ENCODE data around the gene GNGT2. TPM values are rescaled to one million over a fixed set of nuclear protein-coding genes. Genes with fewer than 3 reads are reported as not detected.

Gene GNGT2
- total and polyA plus RNA-seq, 4 donors = 0.23 to 2.2 (median 1.1) TPM

DNA sequence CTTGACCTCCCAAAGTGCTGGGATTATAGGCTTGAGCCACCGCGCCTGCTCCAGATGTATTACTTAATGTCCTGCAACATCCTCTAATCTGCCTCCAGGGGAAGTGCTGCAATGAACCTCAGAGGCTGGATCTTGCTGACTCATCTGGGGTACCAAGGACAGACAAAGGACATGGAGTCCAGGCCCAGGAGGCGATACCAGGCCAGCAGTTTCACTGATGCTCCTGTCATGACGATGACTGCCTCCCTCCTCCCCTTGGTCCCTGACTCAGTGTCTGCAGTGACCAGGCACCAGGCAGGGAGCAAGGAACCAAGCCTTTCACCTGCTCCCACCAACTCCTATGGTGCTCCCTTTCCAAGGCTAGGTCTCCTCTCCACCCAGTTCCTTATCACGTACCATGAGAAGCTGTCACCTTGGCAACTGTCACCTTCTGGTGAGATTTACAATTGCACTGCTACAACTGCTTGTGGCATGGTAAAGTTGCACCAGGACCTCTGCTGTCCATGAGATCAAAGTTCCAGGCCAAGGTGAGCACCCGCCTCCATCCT lies 41.8 kb upstream of the GNGT2 start:
- DNase-seq (ENCODE audit: low spot score) = no peak
- 84% methylated on average over 6 of the region's 6 CpGs for WGBS
- H3K27ac ChIP-seq (ENCODE audit: low read depth in 1 of 2, low read length in 2 of 2) = no peak overlapping the region

DNA sequence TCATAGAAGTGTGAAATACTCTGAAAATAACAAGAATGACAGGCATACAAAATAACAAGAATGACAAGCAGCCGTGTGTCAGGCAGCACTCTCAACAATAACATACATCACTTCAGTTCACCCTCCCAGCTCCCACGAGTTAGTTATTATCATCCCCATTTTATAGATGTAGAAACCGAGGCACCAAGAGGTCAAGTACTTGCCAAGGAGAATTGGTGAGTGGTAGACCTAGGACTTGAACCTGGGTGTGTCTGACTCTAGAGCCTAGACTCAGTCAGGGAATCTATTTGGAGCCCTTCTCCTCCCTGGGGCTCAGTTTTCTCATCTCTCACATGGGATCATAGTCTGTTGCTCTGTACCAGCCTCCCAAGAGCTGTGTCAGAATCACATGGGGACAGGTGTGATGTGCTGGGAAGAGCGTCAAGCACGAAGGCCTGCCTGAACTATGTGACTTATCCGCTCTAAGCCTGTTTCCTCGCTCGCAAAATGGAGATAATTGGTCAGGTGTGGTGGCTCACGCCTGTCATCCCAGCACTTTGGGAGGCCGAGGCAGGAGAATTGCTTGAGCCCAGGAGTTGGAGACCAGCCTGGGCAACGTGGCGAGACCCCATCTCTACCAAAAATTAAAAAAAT lies 39.6 kb upstream of the GNGT2 start:
- no peak for DNase-seq (ENCODE audit: low spot score)
- H3K27ac ChIP-seq (ENCODE audit: low read depth in 1 of 2, low read length in 2 of 2) = no peak overlapping the region
- no peak overlapping the region for H3K9ac ChIP-seq (ENCODE audit: low read depth in 1 of 2, low read length in 2 of 2)
- H3K36me3 ChIP-seq (ENCODE audit: control insufficient read depth in 4 of 4, insufficient read depth in 3 of 4, low read depth in 1 of 4, low read length in 3 of 4) = no peaks in the 10 kb centered on the region
- no peaks in the 10 kb centered on the region for H3K27me3 ChIP-seq (ENCODE audit: control insufficient read depth in 4 of 4, insufficient read depth in 4 of 4, low read length in 3 of 4)
- H3K4me1 ChIP-seq (ENCODE audit: control insufficient read depth in 4 of 4, insufficient read depth in 4 of 4, low read length in 3 of 4) = no peaks in the 10 kb centered on the region
- H3K9me3 ChIP-seq (ENCODE audit: control insufficient read depth in 4 of 4, low read length in 3 of 4) = no peaks in the 10 kb centered on the region
- no peak overlapping the region for H3K4me3 ChIP-seq (ENCODE audit: low read depth in 1 of 3, low read length in 3 of 3)
- WGBS = 85% methylated on average over 12 of the region's 12 CpGs
- no peak for TF ChIP-seq YY1 (IDR thresholded peaks at IDR 0.05)
- no peak for TF ChIP-seq JUND (IDR thresholded peaks at IDR 0.05)
- no peak for TF ChIP-seq EGR1 (IDR thresholded peaks at IDR 0.05; ENCODE audit: low read depth in 2 of 2)
- no peak for TF ChIP-seq RAD21 (IDR thresholded peaks at IDR 0.05)
- TF ChIP-seq, protein P1, sequence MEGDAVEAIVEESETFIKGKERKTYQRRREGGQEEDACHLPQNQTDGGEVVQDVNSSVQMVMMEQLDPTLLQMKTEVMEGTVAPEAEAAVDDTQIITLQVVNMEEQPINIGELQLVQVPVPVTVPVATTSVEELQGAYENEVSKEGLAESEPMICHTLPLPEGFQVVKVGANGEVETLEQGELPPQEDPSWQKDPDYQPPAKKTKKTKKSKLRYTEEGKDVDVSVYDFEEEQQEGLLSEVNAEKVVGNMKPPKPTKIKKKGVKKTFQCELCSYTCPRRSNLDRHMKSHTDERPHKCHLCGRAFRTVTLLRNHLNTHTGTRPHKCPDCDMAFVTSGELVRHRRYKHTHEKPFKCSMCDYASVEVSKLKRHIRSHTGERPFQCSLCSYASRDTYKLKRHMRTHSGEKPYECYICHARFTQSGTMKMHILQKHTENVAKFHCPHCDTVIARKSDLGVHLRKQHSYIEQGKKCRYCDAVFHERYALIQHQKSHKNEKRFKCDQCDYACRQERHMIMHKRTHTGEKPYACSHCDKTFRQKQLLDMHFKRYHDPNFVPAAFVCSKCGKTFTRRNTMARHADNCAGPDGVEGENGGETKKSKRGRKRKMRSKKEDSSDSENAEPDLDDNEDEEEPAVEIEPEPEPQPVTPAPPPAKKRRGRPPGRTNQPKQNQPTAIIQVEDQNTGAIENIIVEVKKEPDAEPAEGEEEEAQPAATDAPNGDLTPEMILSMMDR (IDR thresholded peaks at IDR 0.05; ENCODE audit: low read depth, low read length, missing input control) = no peak
- TF ChIP-seq, protein P2, sequence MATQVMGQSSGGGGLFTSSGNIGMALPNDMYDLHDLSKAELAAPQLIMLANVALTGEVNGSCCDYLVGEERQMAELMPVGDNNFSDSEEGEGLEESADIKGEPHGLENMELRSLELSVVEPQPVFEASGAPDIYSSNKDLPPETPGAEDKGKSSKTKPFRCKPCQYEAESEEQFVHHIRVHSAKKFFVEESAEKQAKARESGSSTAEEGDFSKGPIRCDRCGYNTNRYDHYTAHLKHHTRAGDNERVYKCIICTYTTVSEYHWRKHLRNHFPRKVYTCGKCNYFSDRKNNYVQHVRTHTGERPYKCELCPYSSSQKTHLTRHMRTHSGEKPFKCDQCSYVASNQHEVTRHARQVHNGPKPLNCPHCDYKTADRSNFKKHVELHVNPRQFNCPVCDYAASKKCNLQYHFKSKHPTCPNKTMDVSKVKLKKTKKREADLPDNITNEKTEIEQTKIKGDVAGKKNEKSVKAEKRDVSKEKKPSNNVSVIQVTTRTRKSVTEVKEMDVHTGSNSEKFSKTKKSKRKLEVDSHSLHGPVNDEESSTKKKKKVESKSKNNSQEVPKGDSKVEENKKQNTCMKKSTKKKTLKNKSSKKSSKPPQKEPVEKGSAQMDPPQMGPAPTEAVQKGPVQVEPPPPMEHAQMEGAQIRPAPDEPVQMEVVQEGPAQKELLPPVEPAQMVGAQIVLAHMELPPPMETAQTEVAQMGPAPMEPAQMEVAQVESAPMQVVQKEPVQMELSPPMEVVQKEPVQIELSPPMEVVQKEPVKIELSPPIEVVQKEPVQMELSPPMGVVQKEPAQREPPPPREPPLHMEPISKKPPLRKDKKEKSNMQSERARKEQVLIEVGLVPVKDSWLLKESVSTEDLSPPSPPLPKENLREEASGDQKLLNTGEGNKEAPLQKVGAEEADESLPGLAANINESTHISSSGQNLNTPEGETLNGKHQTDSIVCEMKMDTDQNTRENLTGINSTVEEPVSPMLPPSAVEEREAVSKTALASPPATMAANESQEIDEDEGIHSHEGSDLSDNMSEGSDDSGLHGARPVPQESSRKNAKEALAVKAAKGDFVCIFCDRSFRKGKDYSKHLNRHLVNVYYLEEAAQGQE (IDR thresholded peaks at IDR 0.05) = no peak
- TF ChIP-seq HNF4A (conservative IDR thresholded peaks at IDR 0.05) = no peak
- no peak for TF ChIP-seq TAF1 (conservative IDR thresholded peaks at IDR 0.05)
- TF ChIP-seq, protein P3, sequence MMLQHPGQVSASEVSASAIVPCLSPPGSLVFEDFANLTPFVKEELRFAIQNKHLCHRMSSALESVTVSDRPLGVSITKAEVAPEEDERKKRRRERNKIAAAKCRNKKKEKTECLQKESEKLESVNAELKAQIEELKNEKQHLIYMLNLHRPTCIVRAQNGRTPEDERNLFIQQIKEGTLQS (IDR thresholded peaks at IDR 0.05) = no peak
- no peak for TF ChIP-seq FOXA2 (IDR thresholded peaks at IDR 0.05)
- no peak for TF ChIP-seq NR2F2 (IDR thresholded peaks at IDR 0.05)
- TF ChIP-seq FOXA1 (IDR thresholded peaks at IDR 0.05) = no peak
- no peak for TF ChIP-seq SP1 (IDR thresholded peaks at IDR 0.05)
- TF ChIP-seq HNF4G (IDR thresholded peaks at IDR 0.05) = no peak
- TF ChIP-seq, protein P4, sequence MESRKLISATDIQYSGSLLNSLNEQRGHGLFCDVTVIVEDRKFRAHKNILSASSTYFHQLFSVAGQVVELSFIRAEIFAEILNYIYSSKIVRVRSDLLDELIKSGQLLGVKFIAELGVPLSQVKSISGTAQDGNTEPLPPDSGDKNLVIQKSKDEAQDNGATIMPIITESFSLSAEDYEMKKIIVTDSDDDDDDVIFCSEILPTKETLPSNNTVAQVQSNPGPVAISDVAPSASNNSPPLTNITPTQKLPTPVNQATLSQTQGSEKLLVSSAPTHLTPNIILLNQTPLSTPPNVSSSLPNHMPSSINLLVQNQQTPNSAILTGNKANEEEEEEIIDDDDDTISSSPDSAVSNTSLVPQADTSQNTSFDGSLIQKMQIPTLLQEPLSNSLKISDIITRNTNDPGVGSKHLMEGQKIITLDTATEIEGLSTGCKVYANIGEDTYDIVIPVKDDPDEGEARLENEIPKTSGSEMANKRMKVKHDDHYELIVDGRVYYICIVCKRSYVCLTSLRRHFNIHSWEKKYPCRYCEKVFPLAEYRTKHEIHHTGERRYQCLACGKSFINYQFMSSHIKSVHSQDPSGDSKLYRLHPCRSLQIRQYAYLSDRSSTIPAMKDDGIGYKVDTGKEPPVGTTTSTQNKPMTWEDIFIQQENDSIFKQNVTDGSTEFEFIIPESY (IDR thresholded peaks at IDR 0.05) = no peak
- no peak for TF ChIP-seq RXRA (IDR thresholded peaks at IDR 0.05)

More for the DNA sequence above, 41.8 kb upstream of the GNGT2 start:
- TF ChIP-seq TAF1 (conservative IDR thresholded peaks at IDR 0.05) (no peak), YY1 (IDR thresholded peaks at IDR 0.05) (no peak), GABPA (IDR thresholded peaks at IDR 0.05 in 1 of 2, conservative IDR thresholded peaks at IDR 0.05 in 1 of 2) (no peak), JUND (IDR thresholded peaks at IDR 0.05) (no peak)
- TF ChIP-seq, protein P1 (IDR thresholded peaks at IDR 0.05; ENCODE audit: low read depth, low read length, missing input control) = no peak
- Histone ChIP-seq H3K9ac (ENCODE audit: low read depth in 1 of 2, low read length in 2 of 2) (no peak overlapping the region), H3K4me3 (ENCODE audit: low read depth in 1 of 3, low read length in 3 of 3) (no peak overlapping the region), H3K27me3 (ENCODE audit: control insufficient read depth in 4 of 4, insufficient read depth in 4 of 4, low read length in 3 of 4) (no peaks in the 10 kb centered on the region), H3K4me1 (ENCODE audit: control insufficient read depth in 4 of 4, insufficient read depth in 4 of 4, low read length in 3 of 4) (no peaks in the 10 kb centered on the region), H3K36me3 (ENCODE audit: control insufficient read depth in 4 of 4, insufficient read depth in 3 of 4, low read depth in 1 of 4, low read length in 3 of 4) (no peaks in the 10 kb centered on the region), H3K9me3 (ENCODE audit: control insufficient read depth in 4 of 4, low read length in 3 of 4) (no peaks in the 10 kb centered on the region)

Data from liver (tissue), 9 donors.